Endothelial cell of umbilical vein (primary cell): ENCODE data around the gene DPP6. TPM values are rescaled to one million over a fixed set of nuclear protein-coding genes. Genes with fewer than 3 reads are reported as not detected.

ENCODE experiments used
- BruUV-seq: library from RNA; stranded (reverse); fragments of 400-500 nt; replicated peaks from 2 replicates; lab custom pipeline; 2021; lab: Mats Ljungman, UMichigan
- CTCF ChIA-PET: fragments of 300-600, 350-600 bp; sonication (Branson Sonifier 250); formaldehyde crosslinking; loops from one replicate; lab custom pipeline; 2021; ENCODE audit warnings: antibody characterized with exemption, inconsistent platforms; lab: Charles Lee
- POLR2A ChIA-PET: fragments of 300-600, 350-600 bp; sonication (Branson Sonifier 250); formaldehyde crosslinking; loops from one replicate; lab custom pipeline; 2021; ENCODE audit warnings: antibody characterized with exemption, inconsistent platforms; lab: Charles Lee
- DNase-seq: peaks from one replicate; pipeline ENCODE4 v3.0.0-alpha.2; 2011; ENCODE audit warnings: low read depth, low spot score
- FAIRE-seq: peaks from 2 replicates; lab custom pipeline; 2011; peaks lifted over from hg19 to GRCh38; lab: Jason Lieb, UNC
- H2AFZ ChIP-seq: 2 replicates; pipeline ENCODE4 v1.6.0; 2012; ENCODE audit warnings: low read depth, low read length, control low read depth, inconsistent platforms
- H3K27ac ChIP-seq: 2 replicates; pipeline ENCODE4 v1.5.1; 2011; ENCODE audit warnings: low read depth, mild to moderate bottlenecking, control low read depth, low read length, moderate library complexity; ENCODE audit not compliant: insufficient read depth
- H3K27me3 ChIP-seq, 2 experiments: 2 replicates each; pipeline versions ENCODE4 v1.6.0 to v1.6.1; 2011; ENCODE audit warnings: low read length in 2 of 2, mixed read lengths in 1 of 2; ENCODE audit not compliant: control insufficient read depth in 2 of 2, insufficient read depth in 2 of 2
- H3K36me3 ChIP-seq, 2 experiments: 2 replicates in 1 of 2; 3 replicates in 1 of 2; pipeline ENCODE4 v1.5.1; 2011; ENCODE audit warnings: low read length in 2 of 2, mild to moderate bottlenecking in 1 of 2, moderate library complexity in 1 of 2; ENCODE audit not compliant: control insufficient read depth in 2 of 2, insufficient read depth in 2 of 2; ENCODE audit errors: extremely low read depth in 1 of 2
- H3K4me1 ChIP-seq: 3 replicates; pipeline ENCODE4 v1.5.1; 2011; ENCODE audit warnings: mild to moderate bottlenecking, low read length; ENCODE audit not compliant: control insufficient read depth, insufficient read depth; ENCODE audit errors: extremely low read depth
- H3K4me2 ChIP-seq: 2 replicates; pipeline ENCODE4 v1.6.1; 2011; ENCODE audit warnings: low read length, control low read depth, mixed read lengths; ENCODE audit not compliant: insufficient read depth
- H3K4me3 ChIP-seq, 3 experiments: fragments of 200-600 bp in 1 of 3; sonication (generic), shearing (Covaris generic) in 1 of 3; replicated peaks in 1 of 3; 2 replicates each; pipeline ENCODE4 v1.5.1; 2011 to 2016; ENCODE audit warnings: control low read depth in 3 of 3, low read length in 3 of 3, mild to moderate bottlenecking in 2 of 3, inconsistent platforms in 1 of 3, low read depth in 1 of 3, moderate library complexity in 1 of 3; ENCODE audit not compliant: insufficient read depth in 1 of 3
- H3K79me2 ChIP-seq: 2 replicates; pipeline ENCODE4 v1.6.0; 2012; ENCODE audit warnings: low read length, inconsistent platforms; ENCODE audit not compliant: control insufficient read depth, insufficient read depth
- H3K9ac ChIP-seq: replicated peaks from 2 replicates; pipeline ENCODE3; 2011; ENCODE audit warnings: low read length, control low read depth; ENCODE audit not compliant: insufficient read depth; ENCODE audit errors: extremely low read depth
- H3K9me1 ChIP-seq: replicated peaks from 3 replicates; pipeline ENCODE4 v1.6.0; 2011; ENCODE audit warnings: mild to moderate bottlenecking, low read length; ENCODE audit not compliant: control insufficient read depth, insufficient read depth; ENCODE audit errors: extremely low read depth
- H3K9me3 ChIP-seq: replicated peaks from 2 replicates; pipeline ENCODE4 v1.5.1; 2012; ENCODE audit warnings: low read length, inconsistent platforms; ENCODE audit not compliant: control insufficient read depth, insufficient read depth
- H4K20me1 ChIP-seq: replicated peaks from 2 replicates; pipeline ENCODE3; 2011; ENCODE audit warnings: mild to moderate bottlenecking, low read length; ENCODE audit not compliant: control insufficient read depth, insufficient read depth; ENCODE audit errors: extremely low read depth
- EZH2 ChIP-seq: IDR thresholded peaks from 2 replicates; pipeline ENCODE4 v1.6.1; 2012; ENCODE audit warnings: borderline replicate concordance, low read depth, mild to moderate bottlenecking, moderate library complexity, low read length, inconsistent platforms; ENCODE audit not compliant: severe bottlenecking
- FOS ChIP-seq: IDR thresholded peaks from 2 replicates; pipeline ENCODE4 v1.6.1; 2011; ENCODE audit warnings: mild to moderate bottlenecking, low read length, moderate library complexity, borderline replicate concordance; ENCODE audit not compliant: insufficient read depth
- GATA2 ChIP-seq: IDR thresholded peaks from 2 replicates; pipeline ENCODE4 v1.7.0; 2011; ENCODE audit warnings: low read depth, mild to moderate bottlenecking, moderate library complexity, mixed read lengths, low read length; ENCODE audit not compliant: insufficient read length, insufficient read depth
- JUN ChIP-seq: IDR thresholded peaks from 2 replicates; pipeline ENCODE4 v1.6.1; 2011; ENCODE audit warnings: borderline replicate concordance, low read depth; ENCODE audit not compliant: insufficient read length, insufficient read depth
- MAX ChIP-seq: IDR thresholded peaks from 2 replicates; pipeline ENCODE4 v1.6.1; 2011; ENCODE audit not compliant: insufficient read depth, insufficient read length
- MYC ChIP-seq: IDR thresholded peaks from one replicate; pipeline ENCODE4 v1.6.1; 2011; ENCODE audit warnings: mild to moderate bottlenecking, low read depth, low read length
- POLR2A ChIP-seq: IDR thresholded peaks from 2 replicates; pipeline ENCODE4 v1.6.1; 2012; ENCODE audit warnings: low read depth, mild to moderate bottlenecking, control low read depth, low read length
- POLR2AphosphoS5 ChIP-seq: IDR thresholded peaks from 2 replicates; pipeline ENCODE4 v1.6.1; 2012; ENCODE audit warnings: low read depth, mild to moderate bottlenecking, control low read depth, low read length, moderate library complexity; ENCODE audit not compliant: insufficient read depth
- dilution Hi-C: fragments of 300-500 bp; cut with MboI; formaldehyde crosslinking; loops from one replicate; pipeline ENCODE4 v1.15.0; 2019; ENCODE audit warnings: low sequenced_read_pairs; ENCODE audit not compliant: extremely low pct_ligation_motif_present
- intact Hi-C: fragments of 100-400 bp; cut with micrococcal nuclease; formaldehyde crosslinking; loops from one replicate; pipeline ENCODE4 v1.10.0; 2022
- polyA plus RNA-seq, 4 experiments: library from polyadenylated mRNA; depleted of rRNA in 3 of 4; stranded (reverse) in 3 of 4; unstranded in 1 of 4; fragments of >200 nt; gene quantifications; 2 replicates each; pipeline versions ENCODE4 v1.2.1 to v1.2.3, GENCODE V29; 2011 to 2012; ENCODE audit warnings: missing spikeins in 1 of 4
- total RNA-seq: library from RNA; stranded (reverse); gene quantifications from 2 replicates; pipeline ENCODE4 v1.2.3, GENCODE V29; 2021
- TF ChIP-seq, protein P1 (sequence below), 2 donors: IDR thresholded peaks; 1 replicate in 1 of 2; 2 replicates in 1 of 2; pipeline ENCODE4 v1.5.1; 2011; ENCODE audit warnings: low read length in 2 of 2, mild to moderate bottlenecking in 2 of 2, moderate library complexity in 2 of 2, control low read depth in 1 of 2, inconsistent platforms in 1 of 2, low read depth in 1 of 2; ENCODE audit not compliant: insufficient read depth in 1 of 2; ENCODE audit errors: extremely low read depth in 1 of 2

Gene DPP6
- total and polyA plus RNA-seq, 2 donors (not counting 3 experiments of a cell fraction or from before 2014, with no cell fraction given): not detected

- no peak for TF ChIP-seq JUN
- intact Hi-C loops: no loop called here
- H4K20me1 ChIP-seq: no peaks in the 10 kb centered on the region
- no peaks in the 10 kb centered on the region for H3K36me3 ChIP-seq
- H3K9me3 ChIP-seq: peaks cover 6% of the 10 kb centered on the region
- no TSS peak for BruUV-seq
- DNase-seq (no peak), FAIRE-seq (no peak)
- dilution Hi-C loops: no loop called here
- H3K27me3 ChIP-seq: no peaks in the 10 kb centered on the region
- H3K79me2 ChIP-seq: no peaks in the 10 kb centered on the region
- no peak overlapping the region for H3K4me3 ChIP-seq
- no peak overlapping the region for H2AFZ ChIP-seq
- H3K9ac ChIP-seq: no peak overlapping the region
- H3K27ac ChIP-seq: no peak overlapping the region
- CTCF ChIA-PET: no interaction called here
- H3K4me1 ChIP-seq: no peaks in the 10 kb centered on the region
- POLR2A ChIA-PET: no interaction called here
- H3K9me1 ChIP-seq: no peaks in the 10 kb centered on the region
- H3K4me2 ChIP-seq: no peak overlapping the region
Measured at GRCh38 chr7:154347700-154348266, 295.6 kb downstream of the DPP6 start.

DNA sequence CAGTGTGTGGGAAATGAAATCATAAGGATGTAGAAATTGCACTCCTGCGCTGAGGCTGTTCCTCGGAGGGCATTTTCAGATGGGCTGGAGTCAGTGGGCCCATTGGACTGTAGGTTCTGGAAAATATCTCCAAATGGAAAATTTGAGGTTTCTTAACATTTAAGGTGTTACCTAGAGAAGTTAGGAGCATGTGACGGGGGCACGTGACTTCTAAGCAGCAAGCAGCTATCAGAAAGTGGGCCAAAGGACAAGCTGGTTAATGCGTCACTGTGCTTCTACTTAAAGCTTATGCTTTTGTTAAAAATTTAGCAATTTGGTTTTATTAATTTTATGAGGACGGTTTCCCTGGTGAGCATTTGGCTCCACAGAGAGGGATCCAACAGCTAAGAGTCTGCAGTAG, 298.7 kb downstream of the DPP6 start:
- no peaks in the 10 kb centered on the region for H4K20me1 ChIP-seq
- TF ChIP-seq EZH2 (no peak), MYC (no peak), POLR2AphosphoS5 (no peak), POLR2A (no peak), MAX (no peak), GATA2 (no peak), JUN (no peak), FOS (no peak)
- TF ChIP-seq, protein P1, sequence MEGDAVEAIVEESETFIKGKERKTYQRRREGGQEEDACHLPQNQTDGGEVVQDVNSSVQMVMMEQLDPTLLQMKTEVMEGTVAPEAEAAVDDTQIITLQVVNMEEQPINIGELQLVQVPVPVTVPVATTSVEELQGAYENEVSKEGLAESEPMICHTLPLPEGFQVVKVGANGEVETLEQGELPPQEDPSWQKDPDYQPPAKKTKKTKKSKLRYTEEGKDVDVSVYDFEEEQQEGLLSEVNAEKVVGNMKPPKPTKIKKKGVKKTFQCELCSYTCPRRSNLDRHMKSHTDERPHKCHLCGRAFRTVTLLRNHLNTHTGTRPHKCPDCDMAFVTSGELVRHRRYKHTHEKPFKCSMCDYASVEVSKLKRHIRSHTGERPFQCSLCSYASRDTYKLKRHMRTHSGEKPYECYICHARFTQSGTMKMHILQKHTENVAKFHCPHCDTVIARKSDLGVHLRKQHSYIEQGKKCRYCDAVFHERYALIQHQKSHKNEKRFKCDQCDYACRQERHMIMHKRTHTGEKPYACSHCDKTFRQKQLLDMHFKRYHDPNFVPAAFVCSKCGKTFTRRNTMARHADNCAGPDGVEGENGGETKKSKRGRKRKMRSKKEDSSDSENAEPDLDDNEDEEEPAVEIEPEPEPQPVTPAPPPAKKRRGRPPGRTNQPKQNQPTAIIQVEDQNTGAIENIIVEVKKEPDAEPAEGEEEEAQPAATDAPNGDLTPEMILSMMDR (IDR thresholded peaks at IDR 0.05; ENCODE audit: extremely low read depth in 1 of 2, insufficient read depth in 1 of 2, low read depth in 1 of 2, low read length in 2 of 2): no peak
- ChIA-PET POLR2A (no interaction called here), CTCF (no interaction called here)
- no peak overlapping the region for H3K4me2 ChIP-seq
- no peaks in the 10 kb centered on the region for H3K4me1 ChIP-seq
- intact Hi-C loops: no loop called here
- peaks cover 4% of the 10 kb centered on the region for H3K9me3 ChIP-seq
- no peak overlapping the region for H2AFZ ChIP-seq
- dilution Hi-C loops: no loop called here
- H3K27me3 ChIP-seq: no peaks in the 10 kb centered on the region
- H3K9ac ChIP-seq: no peak overlapping the region
- H3K9me1 ChIP-seq: no peaks in the 10 kb centered on the region
- H3K36me3 ChIP-seq: no peaks in the 10 kb centered on the region
- DNase-seq (no peak), FAIRE-seq (no peak)
- no peak overlapping the region for H3K27ac ChIP-seq
- no peak overlapping the region for H3K4me3 ChIP-seq
- H3K79me2 ChIP-seq: no peaks in the 10 kb centered on the region
- BruUV-seq: no TSS peak
